GM12801 (cell line): ENCODE data around the gene FHIT.

Experiments used
- CTCF ChIP-seq: IDR thresholded peaks from one replicate; pipeline ENCODE4 v1.5.1; 2011; ENCODE audit warnings: control low read depth; ENCODE audit not compliant: insufficient read length; ENCODE audit errors: extremely low read depth

The FHIT gene

GRCh38 chr3:60392501-60392900 lies 858.8 kb downstream of the FHIT start:
- TF ChIP-seq CTCF, result no peak

GRCh38 chr3:60391292-60391691 lies 860.0 kb downstream of the FHIT start:
- no peak for TF ChIP-seq CTCF

GRCh38 chr3:60388731-60389130 lies 862.5 kb downstream of the FHIT start:
- TF ChIP-seq CTCF, result no peak

- no peak for TF ChIP-seq CTCF
These were observed 864.9 kb downstream of the FHIT start for GRCh38 chr3:60386306-60386705.

- TF ChIP-seq CTCF, result no peak
These were observed 866.9 kb downstream of the FHIT start for GRCh38 chr3:60384341-60384740.

- no peak for TF ChIP-seq CTCF
These were observed 867.9 kb downstream of the FHIT start for GRCh38 chr3:60383345-60383744.

GRCh38 chr3:60366486-60366885 lies 884.8 kb downstream of the FHIT start:
- TF ChIP-seq CTCF, result no peak

GRCh38 chr3:60365360-60365759 lies 885.9 kb downstream of the FHIT start:
- TF ChIP-seq CTCF, result no peak
